RCC 7860 (cell line): ENCODE measurements around the gene CHN2.

Experiments used
- DNase-seq: peaks from one replicate; pipeline ENCODE4 v3.0.0-alpha.2; 2015; ENCODE audit warnings: low spot score
- FAIRE-seq: peaks from 2 replicates; lab custom pipeline; 2012; peaks lifted over from hg19 to GRCh38; lab: Jason Lieb, UNC

The CHN2 gene

DNA sequence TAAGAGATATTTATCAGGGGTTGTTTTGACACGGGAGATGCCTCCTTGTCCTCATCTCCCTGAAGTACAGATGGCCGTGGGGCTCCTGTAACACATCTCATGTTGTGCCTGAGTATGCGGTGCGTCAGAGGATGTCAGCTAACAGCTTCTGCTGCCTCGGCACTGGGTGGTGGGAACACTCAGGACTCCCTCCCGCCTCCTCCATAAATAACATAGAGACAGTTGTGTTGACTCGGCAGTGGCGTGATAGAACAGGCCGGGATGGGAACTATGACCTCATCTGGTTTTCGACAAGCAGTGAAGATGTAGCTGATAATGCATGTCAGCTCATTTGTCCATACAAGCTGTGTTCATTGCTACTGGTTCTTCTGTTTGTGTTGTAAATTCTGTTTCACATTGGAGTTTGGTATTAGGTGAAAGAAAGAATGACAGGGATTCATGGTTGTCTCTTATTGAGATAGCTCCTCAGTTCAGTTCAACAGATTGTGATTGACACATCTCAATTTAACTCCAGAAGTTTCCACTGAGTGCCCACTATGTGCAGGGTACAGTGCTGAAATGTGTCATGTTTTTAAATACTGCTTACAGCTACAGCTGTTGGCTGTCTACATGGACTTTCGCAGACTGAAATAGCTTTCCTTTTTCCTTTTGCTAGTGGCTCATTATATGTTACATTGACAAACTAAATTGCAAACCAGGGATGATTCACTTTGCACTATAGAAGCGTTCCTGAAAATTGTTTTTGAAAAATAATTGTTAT lies 87.4 kb downstream of the CHN2 start:
- DNase-seq: no peak
- no peak for FAIRE-seq

DNA sequence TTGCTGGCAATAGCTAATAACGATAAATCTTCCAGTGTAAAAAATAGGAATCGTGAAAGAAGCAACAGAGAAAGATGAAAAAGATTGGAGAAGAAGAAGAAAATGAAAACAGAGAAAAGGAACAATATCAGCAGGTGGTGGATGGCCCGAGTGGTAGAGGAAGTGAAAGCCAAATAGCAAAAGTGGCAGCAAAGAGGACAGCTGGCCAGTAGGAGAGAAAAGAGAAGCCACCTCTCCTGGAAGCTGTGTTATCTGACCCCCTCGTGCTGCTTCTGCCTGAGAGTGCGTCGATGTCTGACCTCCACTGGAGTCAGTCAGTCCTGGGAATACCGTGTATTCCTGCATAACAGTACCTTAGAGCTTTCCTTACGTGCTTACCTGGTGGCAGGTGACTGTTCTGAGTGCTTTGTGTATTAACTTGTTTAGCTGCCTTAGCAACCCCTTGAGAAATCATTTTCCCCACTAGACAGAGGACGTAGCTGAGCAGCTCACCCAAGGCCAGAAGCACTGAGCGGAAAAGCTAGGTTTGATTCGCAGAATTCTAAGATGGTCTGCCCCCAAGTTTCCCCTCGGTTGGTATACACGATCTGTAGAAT lies 88.3 kb downstream of the CHN2 start:
- DNase-seq (no peak), FAIRE-seq (no peak)

- FAIRE-seq (no peak), DNase-seq (no peak)
Observed at GRCh38 chr7:29284696-29285443, 90.3 kb downstream of the CHN2 start.

DNA sequence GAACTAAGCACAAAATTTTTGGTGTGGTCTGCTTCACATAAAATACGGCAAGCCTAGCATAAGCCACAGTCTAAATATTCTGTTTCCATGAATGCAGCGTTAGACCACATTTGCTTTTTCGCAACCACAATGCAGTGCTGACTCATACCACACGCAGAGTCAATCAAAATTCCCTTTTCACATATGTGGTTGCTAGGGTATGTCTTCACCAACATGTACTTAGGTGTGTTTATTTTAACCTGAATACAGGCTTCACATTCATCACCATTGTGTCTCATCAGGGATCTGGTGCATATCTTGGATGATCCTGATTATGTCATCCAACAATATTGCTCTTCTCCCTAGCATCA lies 90.8 kb downstream of the CHN2 start:
- DNase-seq: peak; percentile 83
- FAIRE-seq: peak; percentile 61

GRCh38 chr7:29285861-29286260 lies 91.3 kb downstream of the CHN2 start:
- DNase-seq: no peak
- FAIRE-seq: no peak

- no peak for FAIRE-seq
- DNase-seq: peak; percentile 55
Observed at GRCh38 chr7:29287366-29287765, 92.8 kb downstream of the CHN2 start.

DNA sequence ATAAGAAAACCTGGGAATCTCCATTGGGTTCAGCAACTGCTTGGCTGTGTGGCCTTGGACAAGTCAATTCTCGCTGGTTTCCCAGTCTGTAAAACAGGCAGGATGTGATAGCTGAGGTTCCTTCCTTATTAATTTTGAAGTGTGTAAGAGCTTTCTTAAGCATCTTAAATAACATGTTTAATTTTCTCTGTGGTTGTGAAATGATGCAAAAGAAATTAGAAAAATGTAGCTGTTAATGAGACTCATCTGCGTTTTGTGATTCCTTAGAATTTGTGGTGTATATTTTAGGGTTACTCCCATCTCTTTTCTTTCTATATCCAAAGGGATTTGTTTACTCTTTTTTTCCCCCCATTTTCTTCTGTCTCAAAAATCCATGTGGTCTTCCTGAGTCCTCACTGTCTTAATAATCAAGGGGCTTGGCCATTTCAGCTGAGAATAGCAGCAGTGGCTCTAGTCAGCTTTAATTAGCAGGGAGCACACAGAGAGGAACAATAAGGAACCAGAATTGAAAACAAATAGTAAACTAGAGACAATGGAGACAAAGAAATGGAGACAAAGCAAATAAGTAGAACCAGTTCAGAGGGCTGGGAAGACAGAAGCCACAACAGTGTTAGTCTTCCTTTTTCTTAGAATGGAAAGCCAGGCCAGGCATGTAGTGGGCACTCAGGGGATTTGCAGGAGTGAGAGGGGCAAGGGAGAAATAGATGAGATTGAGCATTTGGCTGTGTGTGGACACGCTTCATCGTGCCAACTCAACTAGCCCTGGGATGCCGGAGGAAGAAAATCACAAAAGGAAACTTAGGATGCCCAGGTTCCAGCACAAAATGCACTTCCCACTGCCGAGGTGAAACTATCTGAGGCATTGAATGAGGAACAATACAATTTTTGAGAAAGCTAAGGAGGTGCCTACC lies 93.9 kb downstream of the CHN2 start:
- FAIRE-seq: no peak

DNA sequence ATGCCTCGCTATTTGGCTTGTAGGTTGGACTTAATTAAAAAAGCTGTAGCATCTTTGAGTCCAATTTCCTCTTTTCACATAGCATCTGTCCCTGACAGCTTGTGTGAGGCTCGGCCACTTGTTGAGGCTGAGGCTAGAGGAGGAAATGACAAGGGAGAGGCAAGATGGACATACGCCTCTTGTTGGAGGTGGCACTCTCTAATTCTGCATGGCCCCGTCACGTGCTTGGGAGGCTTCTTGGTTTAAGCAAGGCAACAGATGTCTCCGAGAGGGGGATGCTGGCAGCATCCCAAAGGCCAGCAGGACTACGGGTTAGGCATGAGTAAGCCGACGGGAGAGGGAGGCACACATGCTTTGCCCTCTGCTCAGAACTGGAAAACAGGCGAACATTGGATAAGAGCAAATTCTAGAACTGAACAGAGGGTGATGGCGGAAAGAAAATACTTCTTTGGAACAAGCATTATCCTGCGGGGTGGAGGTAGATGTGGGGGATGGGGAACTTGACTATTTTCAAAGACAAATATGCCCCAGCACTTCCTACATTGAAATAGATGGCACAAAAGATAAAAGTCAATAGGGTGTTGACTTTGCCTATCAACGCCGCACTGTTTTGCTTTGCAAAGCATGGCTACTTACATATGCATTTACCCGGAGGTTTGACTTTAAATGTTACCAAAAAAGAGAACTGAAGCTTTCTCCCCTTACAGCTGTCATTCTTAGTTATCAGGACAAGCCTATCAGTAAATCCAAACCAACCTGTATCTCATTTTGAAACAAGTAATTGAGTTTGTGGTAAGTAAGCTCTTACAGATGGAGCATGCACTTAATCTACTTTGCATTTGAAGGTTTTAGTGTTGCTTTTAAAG lies 94.8 kb downstream of the CHN2 start:
- no peak for FAIRE-seq
- no peak for DNase-seq

More for the DNA sequence above, 93.9 kb downstream of the CHN2 start:
- no peak for DNase-seq

DNA sequence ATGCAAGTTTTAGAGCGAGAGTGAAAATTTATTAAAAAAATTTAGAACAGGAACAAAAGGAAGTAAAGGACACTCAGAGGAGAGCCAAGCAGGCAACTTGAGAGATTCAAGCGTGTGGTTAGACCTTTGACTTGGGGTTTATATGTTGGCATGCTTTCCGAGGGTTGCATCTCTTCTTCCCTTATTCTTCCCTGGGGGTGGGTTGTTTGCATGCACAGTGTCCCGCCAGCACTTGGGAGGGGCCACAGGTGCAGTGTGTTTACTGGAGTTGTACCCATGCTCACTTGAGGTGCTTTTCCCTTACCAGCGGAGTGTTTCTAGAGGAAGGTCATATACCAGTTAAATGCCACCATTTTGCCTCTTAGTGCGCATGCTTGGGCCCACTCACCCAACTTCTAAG lies 96.3 kb downstream of the CHN2 start:
- FAIRE-seq: no peak
- DNase-seq: no peak

DNA sequence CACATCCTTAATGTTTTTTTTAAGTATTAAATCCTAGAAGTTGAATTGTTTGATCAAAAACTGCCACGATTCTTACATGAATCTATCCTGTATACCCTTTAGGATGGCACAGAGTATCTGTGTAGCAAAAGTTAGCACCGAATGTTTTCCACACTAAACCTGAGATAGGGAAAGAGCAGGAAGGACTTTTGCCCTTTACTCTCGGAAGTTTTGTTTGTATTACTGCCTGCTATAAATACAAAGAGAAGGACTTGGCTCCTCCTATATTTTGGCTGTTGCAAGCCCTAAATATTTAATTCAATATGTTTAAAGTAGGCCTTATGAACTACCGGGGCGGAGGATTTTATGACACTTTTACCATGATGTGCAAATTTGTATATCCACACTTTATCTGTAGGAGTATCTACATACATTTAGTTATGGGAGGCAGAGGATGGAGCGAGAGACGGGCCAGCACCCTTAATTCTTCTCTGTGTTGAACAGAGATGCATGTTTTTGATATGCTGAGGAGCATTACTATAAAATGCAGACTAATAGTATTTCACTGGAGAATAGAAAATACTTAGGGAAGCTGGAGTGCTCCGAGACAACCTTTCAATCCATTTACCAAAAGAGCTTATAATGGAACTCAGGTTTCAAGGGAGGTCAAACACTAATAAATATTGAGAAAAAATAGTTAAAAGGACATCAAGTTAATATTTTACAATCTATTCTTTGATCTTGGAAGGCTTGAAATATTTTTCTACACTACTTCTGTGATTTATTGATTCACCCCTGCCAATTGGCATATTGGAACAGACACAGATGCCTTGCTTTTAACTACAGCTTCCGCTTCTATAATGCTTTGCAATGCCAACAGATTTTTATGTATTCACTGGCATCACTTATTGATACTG lies 97.4 kb downstream of the CHN2 start:
- DNase-seq (no peak), FAIRE-seq (no peak)

GRCh38 chr7:29292886-29293658 lies 98.5 kb downstream of the CHN2 start:
- no peak for DNase-seq
- FAIRE-seq: no peak

- FAIRE-seq (no peak), DNase-seq (no peak)
Observed at GRCh38 chr7:29296421-29296820, 101.8 kb downstream of the CHN2 start.

DNA sequence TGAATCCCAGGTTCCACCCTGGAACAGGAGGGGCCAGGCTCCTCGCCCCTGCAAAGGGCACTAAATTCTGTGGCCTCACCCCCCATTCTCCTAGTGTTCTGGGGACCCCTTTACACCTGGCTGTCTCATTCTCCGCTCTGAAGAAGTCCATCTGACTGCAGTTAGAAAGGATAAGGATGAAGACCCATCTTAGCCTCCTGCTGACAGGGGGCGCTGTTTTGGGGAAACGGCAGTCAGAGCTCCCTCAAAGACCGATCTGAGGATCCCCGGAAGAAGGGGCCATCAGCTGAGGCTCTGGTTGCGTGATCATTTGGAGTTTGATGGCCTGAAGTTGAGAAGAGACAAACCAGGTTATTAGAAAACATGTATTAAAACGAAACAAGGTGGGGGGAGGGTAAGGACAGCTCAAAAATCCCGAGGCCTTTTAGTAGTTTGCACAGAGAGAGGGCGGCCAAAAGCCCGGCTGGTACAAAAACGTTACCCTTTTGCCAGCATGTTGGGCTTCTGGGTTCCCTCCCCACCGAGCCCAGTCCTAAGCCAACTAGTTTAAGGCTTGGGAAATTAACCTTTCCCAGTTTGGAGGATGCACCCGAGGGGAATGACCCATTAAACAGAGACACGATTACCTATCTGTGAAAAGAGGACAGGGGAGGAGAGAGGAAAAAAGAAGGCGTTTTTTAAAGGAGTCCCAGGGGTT lies 102.8 kb downstream of the CHN2 start:
- DNase-seq: no peak

GRCh38 chr7:29299086-29299485 lies 104.5 kb downstream of the CHN2 start:
- FAIRE-seq (no peak), DNase-seq (no peak)

More for the DNA sequence above, 102.8 kb downstream of the CHN2 start:
- no peak for FAIRE-seq

DNA sequence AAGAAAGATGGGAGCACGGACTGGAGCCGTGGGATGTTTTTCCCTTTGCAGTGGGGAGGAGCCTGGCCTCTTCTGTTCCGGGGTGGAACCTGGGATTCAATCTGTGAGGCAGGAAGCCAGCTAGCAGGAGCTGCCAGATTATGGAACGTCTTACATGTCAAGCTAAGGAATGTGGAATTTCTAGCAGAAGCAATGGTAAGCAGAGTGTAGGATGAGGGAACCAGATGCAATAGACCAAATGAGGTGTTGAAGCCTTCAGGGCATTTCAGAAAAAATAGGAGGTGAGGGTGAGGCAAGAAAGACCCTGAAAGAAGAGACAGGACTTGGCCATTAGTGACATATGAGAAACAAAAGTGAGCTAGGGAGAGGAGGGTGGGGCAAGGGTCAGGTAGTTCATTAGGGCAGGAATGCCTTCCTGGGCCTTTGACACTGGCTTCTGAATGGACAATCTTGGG lies 105.5 kb downstream of the CHN2 start:
- DNase-seq (no peak), FAIRE-seq (no peak)

- DNase-seq (no peak), FAIRE-seq (no peak)
Observed at GRCh38 chr7:29300649-29301048, 106.1 kb downstream of the CHN2 start.

GRCh38 chr7:29302666-29303395 lies 108.3 kb downstream of the CHN2 start:
- FAIRE-seq: no peak
- no peak for DNase-seq
